Stomach (tissue), 9 donors: ENCODE measurements around the gene RNF11. TPM values are rescaled to one million over a fixed set of nuclear protein-coding genes. Genes with fewer than 3 reads are reported as not detected.

Experiments used
- DNase-seq, 2 donors: peaks; one replicate each; pipeline versions ENCODE4 v3.0.0 to v3.0.0-alpha.2; 2013 to 2019
- H3K27ac ChIP-seq, 5 donors: fragments of 200-600 bp in 4 of 5; sonication (generic) in 4 of 5; one replicate each; pipeline ENCODE4 v1.5.1; 2013 to 2019; ENCODE audit warnings: mild to moderate bottlenecking in 1 of 5, moderate library complexity in 1 of 5
- H3K27me3 ChIP-seq, 3 donors: fragments of 200-600 bp; sonication (generic); one replicate each; pipeline ENCODE4 v1.5.1; 2017 to 2019; ENCODE audit warnings: mixed run types in 1 of 3
- H3K36me3 ChIP-seq, 4 donors: fragments of 200-600 bp; sonication (generic); 1 replicate in 3 of 4; 2 replicates in 1 of 4; pipeline ENCODE4 v1.5.1; 2016 to 2019
- H3K4me1 ChIP-seq, 4 donors: fragments of 200-600 bp; sonication (generic); one replicate each; pipeline ENCODE4 v1.5.1; 2016 to 2019
- H3K4me3 ChIP-seq, 4 donors: fragments of 200-600 bp; sonication (generic) in 3 of 4; one replicate each; pipeline ENCODE4 v1.5.1; 2016 to 2019; ENCODE audit warnings: mild to moderate bottlenecking in 1 of 4
- H3K9me3 ChIP-seq, 4 donors: fragments of 200-600 bp; sonication (generic); one replicate each; pipeline ENCODE4 v1.5.1; 2016 to 2019
- CTCF ChIP-seq, 7 experiments: fragments of 450-650 bp in 4 of 7; fragments of 200-600 bp in 3 of 7; sonication (generic) in 3 of 7; IDR thresholded peaks; one replicate each; pipeline ENCODE4 v1.5.1; 2016 to 2019; ENCODE audit warnings: antibody characterized with exemption in 7 of 7, control low read depth in 2 of 7, mild to moderate bottlenecking in 1 of 7
- EP300 ChIP-seq: sonication (generic); formaldehyde crosslinking; IDR thresholded peaks from one replicate; pipeline ENCODE4 v1.6.1; 2017; ENCODE audit warnings: antibody characterized with exemption
- POLR2A ChIP-seq, 4 donors: fragments of 450-650 bp; IDR thresholded peaks; one replicate each; pipeline ENCODE4 v1.6.1; 2016; ENCODE audit warnings: antibody characterized with exemption in 4 of 4, control low read depth in 2 of 4, mild to moderate bottlenecking in 1 of 4, moderate library complexity in 1 of 4
- POLR2AphosphoS5 ChIP-seq, 3 donors: sonication (generic); formaldehyde crosslinking; IDR thresholded peaks; one replicate each; pipeline ENCODE4 v1.6.1; 2016; ENCODE audit warnings: antibody characterized with exemption in 3 of 3
- WGBS, 5 donors: extraction: QIAGEN DNeasy Blood & Tissue Kit in 3 of 5; methylation state at CpG; one replicate each; pipeline versions ENCODE4 v1.1.5 to v1.1.7; 2013 to 2018; 5-methylcytosine and 5-hydroxymethylcytosine counted together
- intact Hi-C: fragments of 100-400 bp; cut with DNase I; formaldehyde crosslinking; loops from one replicate; pipeline ENCODE4 v1.15.1; 2023; ENCODE audit warnings: low total_unique reads
- polyA plus RNA-seq, 3 donors: library from polyadenylated mRNA; stranded (reverse); fragments of 200-250 nt; gene quantifications; one replicate each; pipeline ENCODE4 v1.2.3, GENCODE V29; 2013
- total RNA-seq, 5 donors: library from RNA; depleted of rRNA; stranded (reverse); fragments of >200 nt; gene quantifications; one replicate each; pipeline versions ENCODE4 v1.1.0 to v1.2.3, GENCODE V29; 2014 to 2016
- donor health status: healthy with polysubstance abuse.
- donor health status: Bipolar disorder and iron deficiency.
- donor health status: healthy.

RNF11 gene
- total and polyA plus RNA-seq, 8 donors = 34.6 to 120 (median 74.4) TPM

DNA sequence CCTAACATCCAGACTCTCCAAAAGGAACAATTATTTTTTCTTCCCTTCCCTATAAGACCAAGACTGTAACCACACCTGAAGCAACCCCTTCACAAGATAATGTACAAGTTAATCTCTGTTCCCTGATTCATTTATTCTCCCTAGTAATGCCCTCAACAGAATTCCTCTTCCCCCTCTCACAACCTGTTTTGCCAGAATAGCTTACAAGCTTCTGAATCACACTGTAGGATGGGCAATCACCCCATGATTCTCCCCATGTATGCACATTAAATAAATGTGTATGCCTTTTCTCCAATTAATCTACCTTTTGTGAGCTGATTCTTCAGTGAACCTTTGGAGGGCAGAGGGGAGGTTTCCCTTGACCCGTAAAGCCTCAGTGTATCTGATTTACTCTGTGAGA is 20.9 kb upstream of the RNF11 start:
- no peaks in the 10 kb centered on the region for H3K9me3 ChIP-seq
- DNase-seq = no peak
- TF ChIP-seq POLR2A (IDR thresholded peaks at IDR 0.05) = no peak
- no peak for TF ChIP-seq EP300
- no peak for TF ChIP-seq POLR2AphosphoS5 (IDR thresholded peaks at IDR 0.05)
- TF ChIP-seq CTCF (IDR thresholded peaks at IDR 0.05) = no peak
- H3K36me3 ChIP-seq = no peaks in the 10 kb centered on the region
- peaks cover 0 to 13% (median 4%) of the 10 kb centered on the region in 4 donors for H3K4me1 ChIP-seq
- H3K4me3 ChIP-seq = no peak overlapping the region
- 83 to 95% (median 92%) methylated on average over 1 of the region's 1 CpG for WGBS, 5 donors
- H3K27ac ChIP-seq = no peak overlapping the region
- intact Hi-C loops = no loop called here
- no peaks in the 10 kb centered on the region for H3K27me3 ChIP-seq

- no peak for DNase-seq
- Histone ChIP-seq H3K4me3 (no peak overlapping the region), H3K27me3 (no peaks in the 10 kb centered on the region), H3K9me3 (no peaks in the 10 kb centered on the region), H3K36me3 (no peaks in the 10 kb centered on the region), H3K4me1 (peaks cover 0 to 13% (median 4%) of the 10 kb centered on the region in 4 donors), H3K27ac (no peak overlapping the region)
- 79 to 90% (median 83%) methylated on average over 4 of the region's 4 CpGs for WGBS, 5 donors
- no peak for TF ChIP-seq EP300
- no peak for TF ChIP-seq POLR2AphosphoS5 (IDR thresholded peaks at IDR 0.05)
- TF ChIP-seq CTCF (IDR thresholded peaks at IDR 0.05) = no peak
- TF ChIP-seq POLR2A (IDR thresholded peaks at IDR 0.05) = no peak
- intact Hi-C loops = no loop called here
These were observed 19.4 kb upstream of the RNF11 start for GRCh38 chr1:51216631-51217030.

DNA sequence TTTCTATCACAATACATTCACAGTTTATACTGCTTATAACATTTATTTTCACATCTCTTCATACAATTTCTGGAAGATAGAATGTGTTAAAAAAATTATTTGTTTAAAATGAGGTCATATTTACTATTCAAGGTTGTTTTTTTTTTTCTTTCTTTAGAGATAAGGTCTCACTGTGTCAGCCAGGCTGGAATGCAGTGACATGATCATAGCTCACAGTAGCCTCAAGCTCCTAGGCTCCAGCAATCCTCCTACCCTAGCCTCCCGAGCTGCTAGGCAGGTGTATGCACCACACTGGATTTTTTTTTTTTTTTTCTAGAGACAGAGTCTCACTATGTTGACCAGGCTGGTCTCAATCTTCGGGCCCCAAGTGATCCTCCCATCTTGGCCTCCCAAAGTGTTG is 19.0 kb upstream of the RNF11 start:
- no peak for DNase-seq
- no peak overlapping the region for H3K4me3 ChIP-seq
- intact Hi-C loops = no loop called here
- H3K9me3 ChIP-seq = no peaks in the 10 kb centered on the region
- no peak overlapping the region for H3K27ac ChIP-seq
- TF ChIP-seq POLR2AphosphoS5 (IDR thresholded peaks at IDR 0.05) = no peak
- TF ChIP-seq POLR2A (IDR thresholded peaks at IDR 0.05) = no peak
- TF ChIP-seq EP300 = no peak
- no peak for TF ChIP-seq CTCF (IDR thresholded peaks at IDR 0.05)
- no peaks in the 10 kb centered on the region for H3K36me3 ChIP-seq
- H3K27me3 ChIP-seq = no peaks in the 10 kb centered on the region
- peaks cover 0 to 13% (median 4%) of the 10 kb centered on the region in 4 donors for H3K4me1 ChIP-seq
- 83 to 85% (median 85%) methylated on average over 2 of the region's 2 CpGs for WGBS, 5 donors

DNA sequence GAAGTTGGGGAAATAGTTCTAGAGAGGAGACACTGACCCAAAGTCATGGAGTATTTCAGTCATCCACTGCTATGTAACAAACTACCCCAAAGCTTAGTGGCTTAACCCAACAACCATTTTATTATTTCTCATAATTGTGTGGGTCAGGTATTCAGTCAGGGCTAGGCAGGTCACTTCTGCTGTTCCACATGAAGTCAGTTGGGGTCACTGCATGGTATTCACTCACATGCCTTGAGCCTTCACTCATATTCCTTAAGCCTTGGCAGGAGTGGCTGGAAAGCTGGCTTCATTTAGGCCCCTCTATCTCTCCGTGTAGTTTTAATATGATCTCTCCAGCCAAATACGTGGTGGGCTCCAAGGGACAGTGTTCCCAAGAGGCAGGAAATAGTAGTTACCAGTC is 17.5 kb upstream of the RNF11 start:
- Histone ChIP-seq H3K27me3 (no peaks in the 10 kb centered on the region), H3K9me3 (no peaks in the 10 kb centered on the region), H3K36me3 (no peaks in the 10 kb centered on the region), H3K4me1 (peaks cover 0 to 13% (median 4%) of the 10 kb centered on the region in 4 donors), H3K4me3 (no peak overlapping the region), H3K27ac (no peak overlapping the region)
- WGBS, 5 donors = 65 to 88% (median 83%) methylated on average over 2 of the region's 2 CpGs
- no peak for DNase-seq
- TF ChIP-seq CTCF (IDR thresholded peaks at IDR 0.05) = no peak
- TF ChIP-seq POLR2AphosphoS5 (IDR thresholded peaks at IDR 0.05) = no peak
- TF ChIP-seq EP300 = no peak
- TF ChIP-seq POLR2A (IDR thresholded peaks at IDR 0.05) = no peak
- intact Hi-C loops = no loop called here
